NT2/D1 (cell line): ENCODE results near the gene SRCAP.

Experiments
- SUZ12 ChIP-seq: IDR thresholded peaks from 2 replicates; pipeline ENCODE4 v1.6.1; 2011; ENCODE audit not compliant: insufficient read length, insufficient read depth; ENCODE audit errors: extremely low read depth
- ZNF274 ChIP-seq: IDR thresholded peaks from 2 replicates; pipeline ENCODE4 v1.6.1; 2011; ENCODE audit warnings: mild to moderate bottlenecking, low read depth, low read length

DNA sequence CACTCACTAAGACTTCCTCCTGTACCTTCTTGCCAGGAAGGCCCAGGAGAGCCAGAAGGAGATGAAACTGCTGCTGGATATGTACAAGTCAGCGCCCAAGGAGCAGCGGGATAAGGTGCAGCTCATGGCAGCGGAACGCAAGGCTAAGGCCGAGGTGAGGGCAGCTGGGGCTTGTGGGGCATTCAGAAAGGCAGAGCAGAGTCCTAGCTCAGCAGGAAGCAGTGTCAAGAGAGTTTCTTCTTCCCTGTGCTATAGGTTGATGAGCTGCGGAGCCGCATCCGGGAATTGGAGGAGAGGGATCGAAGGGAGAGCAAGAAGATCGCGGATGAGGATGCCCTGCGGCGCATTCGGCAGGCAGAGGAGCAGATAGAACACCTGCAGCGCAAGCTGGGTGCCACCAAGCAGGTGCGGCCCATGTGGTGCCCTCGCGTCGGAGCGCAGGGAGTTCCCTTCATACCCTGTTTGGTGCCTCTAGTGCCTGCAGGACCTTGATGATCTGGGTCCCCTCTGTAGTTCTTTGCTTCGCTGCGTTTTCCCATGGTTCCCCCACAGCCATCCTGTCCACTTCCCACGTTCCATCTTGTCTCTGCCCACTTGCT lies 69.7 kb downstream of the SRCAP start:
- TF ChIP-seq ZNF274: no peak
- TF ChIP-seq SUZ12: no peak
